Measurements from ENCODE around the gene STK32B. TPM values are rescaled to one million over a fixed set of nuclear protein-coding genes. Genes with fewer than 3 reads are reported as not detected.

The STK32B gene
- total and polyA plus RNA-seq, 9 donors = 3.8 to 12.5 (median 5.8) TPM

DNA sequence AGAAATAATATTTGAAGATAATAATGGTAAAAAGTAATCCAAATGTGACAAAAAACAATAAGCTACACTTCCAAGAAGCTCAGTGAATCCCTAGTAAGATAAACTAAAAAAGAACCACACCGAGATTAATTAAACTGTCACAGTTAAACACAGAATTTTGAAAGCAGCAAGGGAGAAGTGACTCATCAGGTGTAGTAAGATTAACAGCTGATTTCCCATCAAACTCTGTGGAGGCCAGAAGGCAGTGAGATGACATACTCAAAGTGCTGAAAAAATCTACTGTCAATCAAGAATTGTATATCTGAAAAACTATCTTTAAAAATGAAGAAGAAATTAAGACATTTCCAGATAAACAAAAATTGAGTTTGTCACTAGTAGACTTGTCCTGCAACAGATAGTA is 35.3 kb downstream of the STK32B start:
- DNase-seq = no peak
- Histone ChIP-seq H3K4me3 (ENCODE audit: low read length) (no peak overlapping the region), H3K9me3 (replicated peaks; ENCODE audit: control insufficient read depth, low read depth, low read length) (peaks cover 9% of the 10 kb centered on the region), H3K4me1 (ENCODE audit: control insufficient read depth, insufficient read depth, low read length) (no peaks in the 10 kb centered on the region), H3K36me3 (ENCODE audit: control insufficient read depth, insufficient read depth, low read length) (no peaks in the 10 kb centered on the region), H3K27me3 (ENCODE audit: control insufficient read depth, insufficient read depth, low read length) (no peaks in the 10 kb centered on the region), H3K27ac (ENCODE audit: low read length) (no peak overlapping the region)
- no CpG with 5 or more reads among the region's 1 CpG for WGBS (ENCODE audit: insufficient coverage)

DNA sequence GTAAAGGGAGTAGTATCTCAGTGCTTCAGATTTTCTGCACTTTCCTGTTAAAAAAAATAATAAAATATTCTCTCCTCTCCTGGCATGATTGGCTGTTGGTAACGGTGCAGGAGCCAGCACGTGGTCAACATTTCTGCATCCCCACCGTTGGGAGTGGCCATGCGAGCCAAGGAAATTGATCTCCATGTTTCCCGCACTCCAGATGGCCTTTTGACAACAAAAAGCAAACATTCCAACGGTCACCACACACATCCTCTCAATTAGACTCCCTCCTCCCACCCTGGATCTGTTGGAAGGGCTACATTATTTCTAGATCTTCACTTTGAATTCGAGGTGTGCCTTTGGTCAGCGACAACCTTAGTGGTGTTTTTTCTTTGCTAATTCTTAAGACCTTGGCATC is 45.0 kb downstream of the STK32B start:
- DNase-seq = peak; percentile 27
- WGBS (ENCODE audit: insufficient coverage) = 45% methylated on average over 7 of the region's 8 CpGs
- Histone ChIP-seq H3K27me3 (ENCODE audit: control insufficient read depth, insufficient read depth, low read length) (no peaks in the 10 kb centered on the region), H3K4me3 (ENCODE audit: low read length) (no peak overlapping the region), H3K9me3 (replicated peaks; ENCODE audit: control insufficient read depth, low read depth, low read length) (peaks cover 4% of the 10 kb centered on the region), H3K36me3 (ENCODE audit: control insufficient read depth, insufficient read depth, low read length) (no peaks in the 10 kb centered on the region), H3K4me1 (ENCODE audit: control insufficient read depth, insufficient read depth, low read length) (no peaks in the 10 kb centered on the region), H3K27ac (ENCODE audit: low read length) (no peak overlapping the region)

DNA sequence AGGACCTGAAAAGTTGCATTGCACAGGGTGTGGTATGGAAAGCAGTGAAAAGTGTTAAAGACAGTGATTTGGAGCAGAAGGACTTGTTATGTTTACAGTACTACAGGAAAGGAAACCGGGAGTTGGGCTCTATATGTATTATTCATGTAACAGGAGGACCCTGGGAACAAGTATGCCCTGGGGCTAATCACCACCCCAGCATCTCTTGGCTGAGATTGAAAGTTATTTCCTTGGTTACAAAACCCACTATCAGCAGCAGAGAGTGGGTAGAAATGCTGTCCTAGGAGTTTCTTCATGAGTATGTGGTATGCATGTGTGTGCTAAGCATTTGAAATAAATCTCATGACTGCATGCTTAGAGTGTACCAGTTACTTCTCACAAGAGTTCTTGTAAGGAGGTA is 46.9 kb downstream of the STK32B start:
- no peaks in the 10 kb centered on the region for H3K36me3 ChIP-seq (ENCODE audit: control insufficient read depth, insufficient read depth, low read length)
- H3K27me3 ChIP-seq (ENCODE audit: control insufficient read depth, insufficient read depth, low read length) = no peaks in the 10 kb centered on the region
- no peak overlapping the region for H3K27ac ChIP-seq (ENCODE audit: low read length)
- no peak for DNase-seq
- no peaks in the 10 kb centered on the region for H3K4me1 ChIP-seq (ENCODE audit: control insufficient read depth, insufficient read depth, low read length)
- WGBS (ENCODE audit: insufficient coverage) = no CpG with 5 or more reads among the region's 1 CpG
- H3K9me3 ChIP-seq (replicated peaks; ENCODE audit: control insufficient read depth, low read depth, low read length) = peaks cover 4% of the 10 kb centered on the region
- no peak overlapping the region for H3K4me3 ChIP-seq (ENCODE audit: low read length)

DNA sequence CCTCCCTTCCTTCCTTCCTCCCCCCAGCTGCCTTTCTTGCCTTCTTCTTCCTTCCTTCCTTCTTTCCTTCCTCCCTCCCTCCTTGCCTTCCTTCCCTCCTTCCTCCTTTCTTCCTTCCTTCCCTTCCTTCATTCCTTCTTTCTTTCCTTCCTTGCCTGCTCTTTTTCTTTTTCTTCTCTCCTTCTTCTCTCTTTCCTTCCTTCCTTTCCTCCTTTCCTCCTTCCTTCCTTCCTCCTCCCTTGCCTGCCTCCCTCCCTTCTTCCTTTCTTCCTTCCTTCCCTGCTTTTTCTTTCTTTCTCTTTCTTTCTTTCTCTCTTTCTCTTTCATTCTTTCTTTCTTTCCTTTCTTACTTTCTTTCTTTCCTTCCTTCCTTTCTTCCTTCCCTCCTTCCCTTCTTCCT is 49.1 kb downstream of the STK32B start:
- H3K36me3 ChIP-seq (ENCODE audit: control insufficient read depth, insufficient read depth, low read length) = no peaks in the 10 kb centered on the region
- H3K9me3 ChIP-seq (replicated peaks; ENCODE audit: control insufficient read depth, low read depth, low read length) = peaks cover 4% of the 10 kb centered on the region
- H3K4me1 ChIP-seq (ENCODE audit: control insufficient read depth, insufficient read depth, low read length) = no peaks in the 10 kb centered on the region
- no peak overlapping the region for H3K27ac ChIP-seq (ENCODE audit: low read length)
- DNase-seq = no peak
- H3K27me3 ChIP-seq (ENCODE audit: control insufficient read depth, insufficient read depth, low read length) = no peaks in the 10 kb centered on the region
- H3K4me3 ChIP-seq (ENCODE audit: low read length) = no peak overlapping the region

DNA sequence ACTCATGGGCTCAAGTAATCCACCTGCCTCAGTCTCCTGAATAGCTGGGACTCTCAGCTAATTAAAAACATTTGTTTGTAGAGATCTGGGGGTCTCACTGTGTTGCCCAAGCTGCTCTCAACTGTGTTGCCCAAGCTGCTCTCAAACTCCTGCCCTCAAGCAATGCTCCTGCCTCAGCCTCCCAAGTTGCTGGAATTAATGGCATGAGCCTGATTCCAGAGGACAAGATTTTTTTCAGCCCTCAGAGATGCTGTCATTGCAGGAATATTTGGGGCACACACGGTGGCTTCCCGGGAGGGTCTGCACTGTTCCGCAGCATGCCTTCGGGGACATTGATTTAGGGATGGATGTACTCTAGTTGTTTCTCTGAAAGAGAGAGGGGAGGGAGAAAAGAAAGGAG is 49.7 kb downstream of the STK32B start:
- Histone ChIP-seq H3K9me3 (replicated peaks; ENCODE audit: control insufficient read depth, low read depth, low read length) (peaks cover 4% of the 10 kb centered on the region), H3K4me1 (ENCODE audit: control insufficient read depth, insufficient read depth, low read length) (no peaks in the 10 kb centered on the region), H3K27ac (ENCODE audit: low read length) (no peak overlapping the region), H3K27me3 (ENCODE audit: control insufficient read depth, insufficient read depth, low read length) (no peaks in the 10 kb centered on the region), H3K4me3 (ENCODE audit: low read length) (no peak overlapping the region), H3K36me3 (ENCODE audit: control insufficient read depth, insufficient read depth, low read length) (no peaks in the 10 kb centered on the region)
- DNase-seq = no peak
- WGBS (ENCODE audit: insufficient coverage) = 81% methylated on average over 4 of the region's 4 CpGs

DNA sequence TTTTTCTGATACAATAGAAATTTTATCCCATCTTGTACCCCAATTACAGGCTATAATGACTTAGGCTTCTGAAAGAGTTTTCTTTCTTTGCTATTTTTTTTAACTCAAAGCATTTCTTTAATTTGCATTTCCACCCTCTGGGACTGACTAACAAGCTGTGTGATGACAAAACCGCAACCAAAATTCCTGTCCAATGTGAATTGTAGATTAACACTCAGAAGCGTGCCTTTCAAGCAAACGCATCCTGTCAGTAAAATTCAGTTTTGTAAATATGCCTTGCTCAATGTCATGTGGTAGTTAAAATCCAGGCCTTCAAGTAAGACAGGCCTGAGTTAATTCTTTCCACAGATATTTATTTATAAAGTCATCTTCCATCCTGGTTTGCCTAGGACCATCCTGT is 50.3 kb downstream of the STK32B start:
- DNase-seq = no peak
- no peak overlapping the region for H3K4me3 ChIP-seq (ENCODE audit: low read length)
- peaks cover 4% of the 10 kb centered on the region for H3K9me3 ChIP-seq (replicated peaks; ENCODE audit: control insufficient read depth, low read depth, low read length)
- WGBS (ENCODE audit: insufficient coverage) = 80% methylated on average over 1 of the region's 3 CpGs
- H3K27ac ChIP-seq (ENCODE audit: low read length) = no peak overlapping the region
- no peaks in the 10 kb centered on the region for H3K27me3 ChIP-seq (ENCODE audit: control insufficient read depth, insufficient read depth, low read length)
- no peaks in the 10 kb centered on the region for H3K4me1 ChIP-seq (ENCODE audit: control insufficient read depth, insufficient read depth, low read length)
- no peaks in the 10 kb centered on the region for H3K36me3 ChIP-seq (ENCODE audit: control insufficient read depth, insufficient read depth, low read length)

DNA sequence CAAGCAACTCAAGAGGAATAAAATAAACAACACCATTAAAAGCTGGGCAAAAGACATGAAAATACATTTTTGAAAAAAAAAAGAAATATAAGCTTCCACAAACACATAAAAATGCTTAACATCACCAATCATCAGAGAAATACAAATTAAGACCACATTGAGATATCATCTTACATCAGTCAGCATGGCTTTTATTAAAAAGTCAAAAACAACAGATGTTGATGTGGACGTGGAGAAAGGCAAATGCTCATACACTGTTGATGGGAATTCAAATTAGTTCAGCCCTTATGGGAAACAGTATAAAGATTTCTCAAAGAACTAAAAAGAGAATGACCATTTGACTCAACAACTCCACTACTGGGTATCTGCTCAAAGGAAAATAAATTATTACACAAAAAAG is 59.6 kb downstream of the STK32B start:
- no CpG with 5 or more reads among the region's 1 CpG for WGBS (ENCODE audit: insufficient coverage)
- Histone ChIP-seq H3K27me3 (ENCODE audit: control insufficient read depth, insufficient read depth, low read length) (no peaks in the 10 kb centered on the region), H3K4me3 (ENCODE audit: low read length) (no peak overlapping the region), H3K9me3 (replicated peaks; ENCODE audit: control insufficient read depth, low read depth, low read length) (no peaks in the 10 kb centered on the region), H3K4me1 (ENCODE audit: control insufficient read depth, insufficient read depth, low read length) (peaks cover 10% of the 10 kb centered on the region), H3K36me3 (ENCODE audit: control insufficient read depth, insufficient read depth, low read length) (no peaks in the 10 kb centered on the region), H3K27ac (ENCODE audit: low read length) (no peak overlapping the region)
- DNase-seq = no peak

DNA sequence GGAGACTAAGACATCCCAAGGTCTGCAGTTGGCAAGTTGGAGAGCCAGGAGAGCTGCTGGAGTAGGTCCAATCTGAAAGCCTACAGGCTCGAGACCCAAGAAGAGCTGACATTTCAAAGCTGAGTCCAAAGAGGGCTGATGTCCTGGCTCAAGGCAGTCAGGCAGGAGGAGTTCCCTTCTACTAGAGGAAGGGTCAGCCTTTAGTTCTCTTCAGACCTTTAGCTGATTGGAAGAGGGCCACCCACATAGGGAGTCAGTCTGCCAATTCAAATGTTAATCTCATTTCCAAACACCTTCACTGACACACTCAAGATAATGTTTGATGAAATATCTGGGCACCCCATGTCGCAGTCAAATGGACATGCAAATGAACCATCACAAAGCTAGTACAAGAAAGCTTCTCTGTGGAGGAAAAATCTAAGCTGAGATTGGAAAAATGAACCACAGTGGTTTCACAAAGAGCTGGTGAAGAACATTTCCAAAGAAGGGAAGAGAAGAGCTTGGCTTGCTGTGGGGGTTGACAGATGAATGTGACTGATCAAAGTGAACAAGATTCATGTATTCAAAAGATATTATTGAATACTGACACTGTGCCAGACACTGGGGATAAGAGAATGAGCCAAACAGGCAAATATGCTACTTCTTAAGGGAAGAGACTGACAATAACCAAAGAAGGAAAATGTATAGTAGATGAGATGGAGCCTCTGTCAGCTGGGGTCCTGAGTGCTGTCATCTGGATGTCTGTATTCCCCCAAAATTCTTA is 61.2 kb downstream of the STK32B start:
- Histone ChIP-seq H3K36me3 (ENCODE audit: control insufficient read depth, insufficient read depth, low read length) (no peaks in the 10 kb centered on the region), H3K9me3 (replicated peaks; ENCODE audit: control insufficient read depth, low read depth, low read length) (no peaks in the 10 kb centered on the region), H3K4me1 (ENCODE audit: control insufficient read depth, insufficient read depth, low read length) (peaks cover 10% of the 10 kb centered on the region), H3K4me3 (ENCODE audit: low read length) (no peak overlapping the region), H3K27ac (ENCODE audit: low read length) (no peak overlapping the region), H3K27me3 (ENCODE audit: control insufficient read depth, insufficient read depth, low read length) (no peaks in the 10 kb centered on the region)
- WGBS (ENCODE audit: insufficient coverage) = 88% methylated on average over 1 of the region's 2 CpGs
- DNase-seq = no peak

DNA sequence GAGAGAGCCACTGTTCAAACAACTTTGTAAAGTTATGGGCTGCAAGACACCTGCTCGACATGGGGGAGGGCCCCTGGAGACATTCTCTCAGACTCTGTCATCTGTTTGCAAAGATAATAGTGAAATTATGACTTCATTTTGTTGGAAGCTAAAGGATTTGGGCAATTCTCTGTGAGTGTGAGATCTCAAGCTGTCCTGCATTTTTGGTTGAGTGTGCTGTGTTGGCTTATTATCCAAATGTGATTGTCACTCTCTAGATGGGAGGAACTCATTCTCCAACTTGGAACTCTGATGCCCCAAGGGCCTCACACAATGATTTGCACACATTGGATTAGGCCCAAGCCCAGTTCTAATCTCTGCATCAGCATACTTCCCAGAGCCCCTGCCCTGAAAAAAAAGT is 63.7 kb downstream of the STK32B start:
- DNase-seq = peak; percentile 70
- no peak overlapping the region for H3K4me3 ChIP-seq (ENCODE audit: low read length)
- H3K27ac ChIP-seq (ENCODE audit: low read length) = no peak overlapping the region
- no peaks in the 10 kb centered on the region for H3K36me3 ChIP-seq (ENCODE audit: control insufficient read depth, insufficient read depth, low read length)
- H3K9me3 ChIP-seq (replicated peaks; ENCODE audit: control insufficient read depth, low read depth, low read length) = no peaks in the 10 kb centered on the region
- WGBS (ENCODE audit: insufficient coverage) = 17% methylated on average over 1 of the region's 1 CpG
- no peaks in the 10 kb centered on the region for H3K27me3 ChIP-seq (ENCODE audit: control insufficient read depth, insufficient read depth, low read length)
- H3K4me1 ChIP-seq (ENCODE audit: control insufficient read depth, insufficient read depth, low read length) = peaks cover 20% of the 10 kb centered on the region

DNA sequence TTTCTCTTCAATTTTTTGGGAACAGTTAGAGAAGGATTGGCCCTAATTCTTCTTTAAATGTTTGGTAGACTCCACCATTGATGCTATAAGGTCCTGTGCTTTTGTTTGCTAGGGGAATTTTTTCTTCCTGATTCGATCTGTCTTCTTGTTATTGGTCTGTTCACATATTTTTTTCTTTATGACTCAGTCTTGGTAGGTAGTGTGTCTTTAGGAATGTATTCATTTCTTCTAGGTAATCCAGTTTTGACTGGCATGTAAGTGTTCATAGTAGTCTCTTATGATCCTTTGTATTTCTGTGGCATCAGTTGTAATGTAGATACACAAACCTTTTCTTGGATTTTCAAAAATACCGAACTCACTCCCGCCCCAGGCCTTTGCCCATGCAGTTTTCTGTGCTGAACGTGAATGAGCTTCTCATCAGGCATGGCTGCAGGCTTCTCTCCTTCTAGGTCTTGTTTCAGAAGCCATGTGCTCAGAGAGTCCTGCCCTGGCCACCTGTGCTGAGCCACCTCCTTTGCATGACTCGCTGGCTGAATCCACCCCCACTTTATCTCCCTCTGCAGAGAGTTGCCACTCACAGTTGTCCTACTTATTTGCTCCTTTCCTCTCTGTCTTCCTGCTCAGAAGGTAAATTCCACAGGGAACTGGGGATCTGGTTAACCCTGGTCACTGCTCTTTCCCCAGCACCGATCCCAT is 67.0 kb downstream of the STK32B start:
- Histone ChIP-seq H3K27ac (ENCODE audit: low read length) (no peak overlapping the region), H3K9me3 (replicated peaks; ENCODE audit: control insufficient read depth, low read depth, low read length) (no peaks in the 10 kb centered on the region), H3K4me3 (ENCODE audit: low read length) (no peak overlapping the region), H3K4me1 (ENCODE audit: control insufficient read depth, insufficient read depth, low read length) (peaks cover 21% of the 10 kb centered on the region), H3K27me3 (ENCODE audit: control insufficient read depth, insufficient read depth, low read length) (no peaks in the 10 kb centered on the region), H3K36me3 (ENCODE audit: control insufficient read depth, insufficient read depth, low read length) (no peaks in the 10 kb centered on the region)
- WGBS (ENCODE audit: insufficient coverage) = 81% methylated on average over 5 of the region's 6 CpGs
- no peak for DNase-seq

Data from muscle of leg (tissue), 11 donors.